GDM1 (cell line): Measurements from ENCODE around the gene COG5.

Source experiments
- DNase-seq: peaks from one replicate; lab custom pipeline; 2025; lab: John Stamatoyannopoulos, UW

COG5 gene

DNA sequence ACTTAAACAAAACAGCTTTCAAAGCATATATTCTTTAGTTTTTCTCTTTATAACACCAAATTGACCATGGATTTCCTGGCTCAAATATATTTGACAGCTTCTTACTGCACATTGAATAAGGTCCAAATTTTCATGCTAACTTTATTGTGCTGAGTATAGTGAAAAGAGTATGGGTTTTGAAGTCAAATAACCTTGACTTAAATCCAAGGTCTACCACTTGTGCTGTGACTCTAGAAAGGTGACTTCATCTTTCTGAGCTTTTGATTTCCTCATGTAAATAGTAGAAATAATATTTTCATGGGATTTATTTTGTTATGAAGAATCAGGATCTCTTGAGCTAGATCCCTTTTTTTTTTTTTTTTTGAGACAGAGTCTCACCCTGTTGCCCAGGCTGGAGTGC is 233.2 kb downstream of the COG5 start:
- no peak for DNase-seq

DNA sequence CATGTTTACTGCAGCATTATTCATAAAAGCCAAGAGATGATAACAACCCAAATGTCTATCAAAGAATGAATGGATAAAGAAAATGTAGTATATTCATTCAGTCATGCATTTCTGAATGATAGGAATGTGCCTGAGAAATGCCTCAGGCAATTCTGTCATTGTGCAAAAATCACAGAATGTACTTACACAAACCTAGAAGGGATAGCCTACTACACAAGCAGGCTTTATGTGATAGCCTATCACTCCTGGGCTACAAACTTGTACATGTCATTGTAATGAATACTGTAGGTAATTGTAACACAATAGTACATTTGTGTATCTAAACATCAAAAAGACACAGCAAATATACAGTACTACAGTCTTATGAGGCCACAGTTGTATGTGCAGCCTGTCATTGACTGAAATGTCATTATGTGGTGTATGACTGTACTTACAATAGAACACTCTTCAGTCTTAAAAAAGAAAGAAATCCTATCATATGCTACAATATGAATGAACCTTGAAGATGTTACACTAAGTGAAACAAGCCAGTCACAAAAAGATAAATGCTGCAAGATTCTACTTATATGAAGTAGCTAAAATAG is 235.6 kb downstream of the COG5 start:
- DNase-seq: no peak

DNA sequence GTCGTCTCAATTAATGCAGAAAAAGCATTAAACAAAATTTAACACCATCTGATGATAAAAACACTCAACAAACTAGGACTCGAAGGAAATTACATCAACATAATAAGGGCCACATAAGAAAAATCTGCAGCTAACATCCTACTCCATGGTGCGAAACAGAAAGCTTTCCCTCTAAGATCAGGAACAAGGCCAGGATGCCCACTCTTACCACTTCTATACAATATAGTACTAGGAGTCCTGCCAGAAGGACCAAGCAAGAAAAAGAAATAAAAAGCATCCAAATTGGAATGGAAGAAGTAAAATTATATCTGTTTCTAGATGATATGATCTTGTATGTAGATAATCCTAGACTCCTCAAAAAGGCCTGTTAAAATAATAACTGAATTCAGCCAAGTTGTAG is 237.7 kb downstream of the COG5 start:
- DNase-seq: no peak

DNA sequence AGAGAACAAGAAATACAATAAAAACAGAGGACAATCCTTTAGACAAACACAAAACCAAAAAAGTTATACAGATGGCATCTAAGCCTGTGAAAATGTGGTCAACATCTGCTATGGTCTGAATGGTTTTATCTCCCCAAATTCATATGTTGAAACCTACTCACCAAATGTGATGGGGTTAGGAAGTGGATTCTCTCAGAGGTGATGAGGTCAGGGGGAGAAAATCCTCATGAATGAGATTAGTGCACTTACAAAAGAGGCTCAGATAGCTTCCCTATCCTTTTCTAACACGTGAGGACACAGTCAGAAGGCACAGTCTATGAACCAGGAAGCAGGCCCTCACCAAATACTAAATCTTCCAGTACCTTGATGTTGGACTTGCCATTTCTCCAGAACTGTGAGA is 241.7 kb downstream of the COG5 start:
- no peak for DNase-seq

DNA sequence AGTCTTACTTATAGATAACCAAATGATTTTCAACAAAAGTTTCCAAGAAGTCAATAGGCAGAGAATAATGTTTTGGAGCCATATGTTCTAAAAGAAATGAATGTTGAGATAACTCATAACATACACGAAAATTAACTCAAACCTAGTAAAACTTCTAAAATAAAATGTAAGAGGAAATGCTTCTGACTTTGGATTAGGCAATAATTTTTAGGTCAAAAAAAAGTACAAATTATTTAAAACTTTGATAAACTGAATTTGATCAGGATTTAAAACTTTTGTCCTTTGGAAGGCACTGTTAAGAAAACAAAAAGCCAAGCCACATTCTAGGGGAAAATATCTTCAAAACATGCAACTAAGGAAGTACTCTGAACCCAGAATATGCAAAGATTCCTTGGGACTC is 242.1 kb downstream of the COG5 start:
- DNase-seq: no peak

DNA sequence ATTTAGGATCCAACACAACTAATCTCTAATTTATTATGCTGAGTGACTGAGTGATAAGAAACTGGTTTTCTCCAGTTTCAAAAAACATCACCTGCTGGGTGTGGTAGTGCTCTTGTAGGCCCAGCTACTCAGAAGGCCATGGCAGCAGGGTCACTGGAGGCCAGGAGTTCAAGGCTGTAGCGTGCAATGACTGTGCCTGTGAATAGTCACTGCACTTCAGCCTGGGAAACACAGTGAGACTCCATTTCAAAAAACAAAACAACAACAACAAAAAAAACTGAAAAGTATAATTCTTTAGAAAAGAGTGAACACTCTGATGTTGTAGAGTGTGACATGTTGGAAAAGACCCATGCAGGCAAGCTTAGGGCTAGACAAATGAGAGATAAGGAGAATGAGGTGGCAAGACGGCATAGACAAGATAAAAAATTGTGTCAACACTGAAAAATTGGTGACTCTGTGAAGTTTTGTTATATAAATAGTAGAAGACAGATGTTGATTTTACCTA is 243.9 kb downstream of the COG5 start:
- DNase-seq: no peak

DNA sequence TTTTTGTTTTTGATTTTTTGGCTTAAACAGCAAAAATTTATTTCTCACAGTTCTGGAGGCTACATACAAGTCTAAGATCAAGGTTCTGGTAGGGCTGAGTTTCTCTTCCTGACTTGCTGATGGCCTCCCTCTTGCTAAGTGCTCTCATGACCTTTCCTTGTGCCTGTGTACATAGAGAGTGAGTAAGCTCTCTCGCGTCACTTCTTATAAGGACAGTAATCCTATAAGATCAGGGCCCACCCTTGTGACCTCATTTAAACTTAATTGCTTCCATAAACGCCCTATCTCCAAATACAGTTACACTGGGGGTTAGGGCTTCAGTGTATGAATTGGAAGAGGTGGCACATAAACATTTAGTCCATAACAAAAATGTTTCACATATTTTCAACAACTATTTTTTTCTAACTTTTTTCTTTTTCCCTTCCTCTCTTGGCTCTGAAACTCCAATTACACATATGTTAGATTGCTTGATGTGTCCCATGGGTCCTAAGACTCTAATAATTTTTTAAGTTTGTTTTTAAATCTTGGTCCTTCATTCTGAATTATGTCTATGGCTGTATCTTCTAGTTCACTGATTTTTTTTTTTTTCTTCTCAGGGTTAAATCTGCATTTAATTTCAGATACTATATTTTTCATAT is 245.1 kb downstream of the COG5 start:
- DNase-seq: no peak

DNA sequence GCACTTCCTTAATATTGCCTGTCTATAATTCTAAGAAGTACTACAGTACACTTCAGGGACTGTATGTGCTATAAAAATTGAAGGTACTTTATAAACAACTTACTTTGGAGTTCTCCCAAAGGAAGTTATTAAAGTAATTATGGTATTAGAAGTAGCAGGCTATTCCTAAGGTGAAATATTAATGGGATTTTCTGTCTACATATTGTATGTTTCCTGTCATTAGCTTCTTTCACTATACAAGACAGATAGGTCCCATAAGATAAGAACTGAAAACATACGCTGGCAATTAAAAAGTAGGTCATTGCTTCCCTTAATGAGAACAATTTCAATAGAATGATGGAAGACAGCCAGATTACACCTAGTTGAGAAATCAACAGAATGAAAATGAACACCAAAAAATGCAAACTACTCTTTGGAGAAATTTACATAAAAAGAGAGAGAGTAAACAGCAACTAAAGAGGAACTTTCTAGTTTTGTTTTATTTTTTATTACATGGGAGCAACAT is 248.0 kb downstream of the COG5 start:
- no peak for DNase-seq

DNA sequence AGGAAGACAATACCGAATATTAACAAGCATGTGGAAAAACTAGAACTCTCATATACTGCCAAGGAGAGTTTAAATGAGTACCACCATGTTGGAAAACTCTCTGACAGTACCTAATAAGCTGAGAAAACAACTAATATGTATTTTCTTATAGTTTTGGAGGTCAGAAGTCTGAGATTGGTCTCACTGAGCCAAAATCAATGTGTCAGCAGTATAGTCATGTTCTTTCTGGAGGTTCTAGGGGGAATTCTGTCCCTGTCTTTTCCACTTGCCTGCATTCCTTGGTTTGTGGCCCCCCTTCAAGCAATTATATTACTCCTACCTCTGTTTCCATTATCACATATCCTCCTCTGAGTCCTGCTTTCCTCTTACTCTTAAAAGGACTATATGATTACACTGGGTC is 250.4 kb downstream of the COG5 start:
- no peak for DNase-seq

DNA sequence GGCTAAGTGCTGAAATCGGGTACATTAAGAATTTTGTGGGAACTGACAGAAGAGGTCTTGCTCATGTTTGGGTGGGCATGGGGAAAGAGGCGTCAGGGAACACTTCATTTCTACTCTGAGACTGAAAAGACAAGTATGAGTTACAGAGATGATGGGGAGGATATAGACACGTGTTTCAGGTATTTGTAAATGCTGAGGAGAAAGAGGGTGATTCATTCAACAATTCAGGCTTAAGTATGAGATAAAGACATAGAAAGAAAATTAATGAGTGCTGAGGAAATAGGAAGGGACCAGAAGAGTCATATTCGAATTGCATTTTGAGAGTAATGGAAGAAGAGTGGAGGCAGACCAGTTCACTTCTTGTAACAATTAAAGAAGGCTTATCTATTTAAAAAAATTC is 251.3 kb downstream of the COG5 start:
- DNase-seq: no peak

DNA sequence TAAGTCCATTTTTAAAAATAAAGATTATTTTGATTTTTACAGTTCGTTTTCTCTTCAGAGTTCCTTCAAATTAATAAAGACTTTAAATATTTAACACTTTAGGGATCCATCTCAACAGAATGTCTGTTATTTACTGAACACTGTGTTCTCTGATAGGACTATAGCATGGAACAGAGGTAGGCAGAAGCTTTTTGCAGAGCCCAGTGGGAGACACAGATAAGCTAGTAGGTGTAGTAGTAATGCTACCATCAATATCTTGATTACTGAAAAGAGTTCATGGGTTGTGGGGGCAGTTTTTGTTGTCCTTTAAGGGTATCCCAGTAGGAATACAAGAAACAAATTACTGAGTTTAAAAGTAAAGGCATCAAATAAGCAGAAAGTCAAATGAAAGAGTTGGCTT is 254.4 kb downstream of the COG5 start:
- DNase-seq: no peak

DNA sequence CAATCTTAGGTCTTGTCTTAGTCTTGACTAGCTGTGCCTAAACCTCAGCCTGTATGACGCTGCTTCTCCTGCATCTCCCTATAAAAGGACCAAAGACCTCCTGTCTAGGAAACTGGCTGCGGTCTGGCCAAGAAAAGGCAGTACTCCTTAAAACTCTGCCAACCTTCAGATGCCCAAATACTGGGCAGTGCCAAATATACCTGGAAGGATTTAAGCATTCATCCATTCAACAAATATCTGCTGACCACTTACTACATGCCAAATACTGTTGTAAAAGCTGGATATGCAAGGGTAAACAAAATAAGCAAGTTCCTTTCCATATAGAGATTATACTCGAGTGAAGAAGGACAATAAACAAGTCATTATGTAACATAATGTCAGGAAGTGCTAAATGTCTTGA is 259.1 kb downstream of the COG5 start:
- no peak for DNase-seq

DNA sequence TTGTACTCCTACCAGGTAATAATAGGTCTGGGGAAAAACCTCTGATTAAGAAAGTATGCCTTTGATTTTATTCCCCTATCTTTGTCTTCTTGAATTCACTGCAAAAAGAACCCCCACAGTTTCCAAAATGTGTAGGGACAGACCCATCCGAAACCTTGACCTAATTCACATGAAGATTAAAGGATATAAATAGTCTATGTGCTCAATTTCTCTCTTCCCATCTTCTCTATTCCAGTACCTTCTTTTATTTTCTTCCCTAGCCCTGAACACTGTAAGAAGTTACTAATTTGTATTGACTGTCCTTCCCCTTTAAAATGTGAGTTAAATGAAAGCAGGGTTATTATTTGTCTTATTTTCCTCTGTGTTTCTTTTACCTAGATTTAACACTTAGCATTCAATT is 259.7 kb downstream of the COG5 start:
- no peak for DNase-seq

DNA sequence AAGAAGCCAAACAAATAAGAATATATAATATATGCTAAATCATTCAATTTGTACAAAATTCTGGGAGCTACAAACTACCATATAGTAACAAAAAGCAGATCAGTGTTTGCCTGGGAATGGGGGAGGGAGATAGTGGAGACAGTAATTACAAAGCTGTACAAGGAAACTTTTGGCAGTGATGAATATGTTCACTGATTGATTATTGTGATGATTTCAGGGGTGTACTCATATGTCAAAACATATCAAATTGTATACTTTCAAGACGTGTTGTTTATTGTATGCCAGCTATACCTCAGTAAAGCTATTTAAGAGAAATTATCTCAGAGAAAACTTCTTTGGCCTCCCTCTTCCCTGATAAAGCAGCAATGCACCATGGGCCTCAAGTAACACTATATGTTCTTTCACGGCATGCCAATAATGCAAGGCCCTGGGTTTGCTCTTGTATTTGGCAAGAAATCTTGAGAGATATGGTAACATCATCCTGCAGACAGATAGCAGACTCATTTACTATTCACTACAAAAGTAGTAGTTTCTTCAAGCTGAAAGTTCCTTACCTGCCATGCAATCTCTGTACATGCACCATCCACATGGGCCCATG is 261.4 kb downstream of the COG5 start:
- DNase-seq: no peak

DNA sequence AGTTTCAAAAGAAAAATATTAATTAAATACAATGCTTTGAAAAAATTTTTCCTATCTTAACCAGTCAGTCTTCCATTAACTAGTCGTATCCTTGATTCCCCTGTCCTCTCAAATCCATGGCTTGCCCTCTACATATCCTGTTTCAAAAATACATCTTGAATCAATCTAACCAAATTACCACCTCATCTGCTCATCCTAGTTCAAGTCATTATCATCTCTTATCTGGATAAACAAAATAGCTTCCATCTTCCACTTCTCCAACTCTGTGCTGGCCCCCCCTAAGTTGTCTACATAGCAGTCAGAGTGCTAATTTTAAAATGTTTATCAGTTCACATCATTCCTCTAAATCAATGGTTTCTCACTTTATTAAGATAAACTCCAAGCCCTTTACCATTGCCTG is 269.5 kb downstream of the COG5 start:
- no peak for DNase-seq

DNA sequence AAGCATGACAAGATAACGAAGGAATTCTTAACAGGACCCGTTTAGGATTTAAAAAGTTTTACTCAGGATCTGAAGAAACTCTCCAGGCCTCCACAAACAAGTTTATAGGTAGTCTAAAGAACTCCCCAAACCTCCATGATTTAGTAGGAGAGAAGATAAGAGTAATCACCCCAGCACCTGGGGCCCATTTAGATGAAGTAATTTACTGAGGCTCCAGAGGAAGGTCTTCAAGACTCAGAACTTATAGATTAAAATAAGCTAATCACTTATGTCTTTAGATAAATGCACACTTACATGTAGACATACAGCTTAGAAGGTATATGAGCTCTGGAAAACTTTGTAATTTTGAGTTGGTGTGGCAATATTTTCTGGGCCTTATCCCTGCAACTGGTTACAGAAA is 271.1 kb downstream of the COG5 start:
- no peak for DNase-seq

DNA sequence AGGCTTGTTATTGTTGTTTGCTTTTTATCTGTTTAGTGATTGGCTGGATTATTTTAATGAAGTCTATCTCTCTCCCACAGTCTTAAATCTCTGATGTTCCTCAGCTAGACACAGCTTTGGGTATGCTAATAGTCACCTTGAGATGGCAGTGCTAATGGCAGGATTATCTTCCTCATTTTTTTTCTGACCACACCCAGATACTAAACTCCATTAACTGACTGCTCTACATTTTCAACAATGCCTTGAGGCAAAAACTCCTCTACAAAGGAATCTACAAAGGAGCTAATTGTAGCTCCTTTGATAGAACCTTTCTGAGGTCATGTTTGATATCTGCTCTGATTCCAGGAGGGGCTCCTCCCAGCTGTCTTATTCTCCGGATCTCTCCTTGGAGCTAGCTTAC is 272.3 kb downstream of the COG5 start:
- no peak for DNase-seq

DNA sequence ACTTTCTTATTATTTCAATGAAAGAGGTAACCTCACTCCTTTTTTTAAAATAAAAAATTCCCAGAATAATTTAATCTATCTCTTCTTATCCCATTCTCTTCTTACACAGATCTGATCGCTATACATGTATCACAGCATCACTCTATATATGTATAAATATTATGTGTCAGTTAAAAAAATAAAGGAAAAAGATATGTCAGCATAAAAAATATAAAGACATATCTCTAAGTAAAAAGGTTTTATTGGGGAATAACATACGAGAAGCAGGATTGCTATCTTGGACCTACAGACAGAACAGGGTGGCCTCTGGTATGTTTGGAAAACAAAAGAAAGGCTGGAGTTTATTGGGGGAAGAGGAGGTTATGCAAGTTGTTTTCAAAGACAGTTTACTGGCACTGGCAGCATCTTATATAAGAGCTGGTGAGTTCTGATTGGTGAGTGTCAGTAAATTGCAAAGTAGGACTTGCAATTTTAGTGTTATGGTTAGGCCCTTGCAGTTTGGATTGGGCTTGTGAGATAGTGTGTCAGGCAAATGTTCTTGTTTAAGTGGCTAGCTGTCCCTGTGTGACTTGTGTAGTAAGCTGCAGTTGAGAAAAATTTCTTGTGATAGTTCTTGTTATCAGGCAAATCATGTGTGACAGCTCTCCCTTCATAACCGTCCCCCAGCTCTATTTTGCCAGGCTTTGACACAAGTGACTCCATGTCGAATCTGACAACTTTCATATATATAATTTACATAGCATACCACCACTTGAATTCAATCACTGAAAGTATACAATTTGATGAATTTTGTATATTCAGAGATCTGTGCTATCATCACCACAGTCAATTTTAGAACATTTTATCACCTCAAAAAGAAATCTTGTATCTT is 276.7 kb downstream of the COG5 start:
- no peak for DNase-seq

DNA sequence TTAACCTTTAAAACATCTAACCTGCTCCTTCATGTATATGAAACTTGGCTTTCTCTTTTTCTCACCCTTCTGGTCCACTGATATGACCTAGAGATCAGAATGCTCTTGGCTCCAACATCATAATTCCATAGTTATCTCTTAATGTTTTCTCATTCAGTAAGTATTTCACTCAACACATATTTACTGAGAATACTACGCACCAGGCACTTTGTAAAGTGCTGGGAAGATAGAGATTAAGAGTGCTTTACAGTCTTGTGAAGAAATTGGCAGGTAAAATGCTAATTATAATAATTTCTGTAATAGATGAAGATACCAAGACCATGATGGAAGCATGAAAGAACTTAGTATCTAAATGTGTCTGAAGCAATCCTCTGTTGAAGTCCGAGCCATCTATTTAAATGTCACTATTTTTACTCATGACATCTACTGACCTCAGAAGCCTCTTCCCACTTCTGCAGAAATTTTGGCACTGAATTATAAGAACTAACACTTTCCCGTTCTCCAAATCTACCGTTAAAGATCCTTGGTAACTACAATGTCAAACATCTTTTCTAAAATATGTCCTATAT is 278.7 kb downstream of the COG5 start:
- no peak for DNase-seq

DNA sequence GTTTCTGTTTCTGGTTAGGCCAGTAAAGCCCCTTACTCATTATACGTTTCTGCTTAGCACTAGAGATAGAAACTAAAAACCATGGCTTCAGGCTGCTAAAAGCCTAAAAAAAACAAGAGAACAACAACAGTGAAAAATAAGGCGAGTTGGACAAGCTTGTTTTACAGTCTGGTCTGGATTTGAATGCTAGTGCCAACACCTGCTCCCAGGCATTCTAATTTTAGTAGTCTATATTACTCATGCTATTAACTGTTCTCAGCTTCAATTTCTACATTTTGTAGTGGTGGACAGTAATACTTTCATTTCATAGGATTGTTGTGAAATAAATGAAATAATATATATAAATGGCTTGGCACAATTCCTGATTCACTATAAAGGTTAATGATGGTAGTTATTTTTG is 286.4 kb downstream of the COG5 start:
- DNase-seq: no peak

DNA sequence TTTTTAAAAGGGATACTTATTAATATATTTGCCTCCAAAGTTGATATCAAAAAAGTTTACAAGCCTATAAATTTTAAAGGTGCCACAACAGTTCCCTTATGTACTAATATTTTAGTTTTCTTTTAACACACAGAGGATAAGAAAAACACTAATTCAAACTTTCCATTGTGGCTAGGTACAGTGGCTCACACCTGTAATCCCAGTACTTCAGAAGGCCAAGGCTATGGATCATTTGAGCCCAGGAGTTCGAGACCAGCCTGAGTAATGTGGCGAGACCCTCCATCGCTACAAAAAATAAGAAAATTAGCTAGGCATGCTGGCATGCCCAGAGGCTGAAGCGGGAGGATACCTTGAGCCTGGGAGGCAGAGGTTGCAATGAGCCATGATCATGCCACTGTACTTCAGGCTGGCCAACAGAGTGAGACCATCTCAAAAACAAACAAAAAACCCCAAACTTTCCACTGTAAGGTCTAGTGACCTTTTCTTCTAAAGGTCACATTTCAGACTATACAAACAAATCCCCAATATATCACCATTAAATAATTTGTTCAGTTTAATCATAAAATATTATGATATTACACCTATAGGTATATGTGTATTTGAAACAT is 287.4 kb downstream of the COG5 start:
- DNase-seq: no peak

DNA sequence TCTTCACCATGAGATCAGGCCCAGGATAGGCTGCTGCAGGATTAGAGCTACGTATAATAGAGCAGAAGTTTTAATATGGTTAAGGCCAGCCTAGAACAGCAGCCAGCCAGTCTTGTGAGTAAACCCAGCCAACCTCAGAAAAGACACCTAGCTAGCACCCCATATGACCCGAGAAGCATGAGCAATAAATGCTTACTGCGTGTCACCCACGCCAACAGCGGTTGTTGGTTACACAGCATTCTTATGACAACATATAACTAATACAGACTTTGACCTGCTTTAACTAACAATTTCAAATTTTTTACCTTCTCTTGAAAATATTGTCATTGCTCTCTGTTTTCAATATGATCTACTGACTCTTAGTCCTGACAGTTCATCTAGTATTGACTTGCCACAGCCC is 289.2 kb downstream of the COG5 start:
- no peak for DNase-seq
